SK-N-SH (cell line): ENCODE data around the gene NEK10. TPM values are rescaled to one million over a fixed set of nuclear protein-coding genes. Genes with fewer than 3 reads are reported as not detected.

Experiments
- CTCF ChIA-PET: fragments of 300-600, 350-600 bp; formaldehyde crosslinking; extraction: SDS; loops from one replicate; lab custom pipeline; 2021; lab: Yijun Ruan, JAX
- POLR2A ChIA-PET: fragments of 350-600 bp; sonication (Branson Sonifier 250); formaldehyde crosslinking; extraction: SDS; loops from one replicate; lab custom pipeline; 2020; ENCODE audit warnings: antibody characterized with exemption, inconsistent platforms; lab: Yijun Ruan, JAX
- DNase-seq: peaks from one replicate; pipeline ENCODE4 v3.0.0; 2012
- H2AFZ ChIP-seq: fragments of 200-600 bp; sonication (generic); 2 replicates; pipeline ENCODE4 v1.8.1; 2016; ENCODE audit warnings: antibody characterized with exemption, mild to moderate bottlenecking, low read depth
- H3F3A ChIP-seq: fragments of 200-600 bp; sonication (generic); replicated peaks from 2 replicates; pipeline ENCODE3; 2016; ENCODE audit warnings: antibody characterized with exemption, mild to moderate bottlenecking; ENCODE audit not compliant: insufficient read depth
- H3K27ac ChIP-seq, 2 experiments: fragments of 200-500 bp in 1 of 2; fragments of 200-600 bp in 1 of 2; sonication (Bioruptor generic) in 1 of 2; sonication (generic), shearing (Covaris generic) in 1 of 2; 2 replicates each; pipeline versions ENCODE4 v1.5.1 to v1.6.1; 2014 to 2016; ENCODE audit warnings: low read depth in 2 of 2, inconsistent platforms in 1 of 2, low read length in 1 of 2, mild to moderate bottlenecking in 1 of 2, mixed read lengths in 1 of 2
- H3K27me3 ChIP-seq: fragments of 200-600 bp; sonication (generic), shearing (Covaris generic); 2 replicates; pipeline ENCODE4 v1.6.1; 2016; ENCODE audit warnings: mixed run types; ENCODE audit not compliant: insufficient read depth
- H3K36me3 ChIP-seq, 2 experiments: fragments of 200-500 bp in 1 of 2; fragments of 200-600 bp in 1 of 2; sonication (Bioruptor generic) in 1 of 2; sonication (generic) in 1 of 2; replicated peaks in 1 of 2; 2 replicates each; pipeline versions ENCODE3 to v1.5.1; 2014 to 2016; ENCODE audit warnings: low read length in 1 of 2, mild to moderate bottlenecking in 1 of 2; ENCODE audit not compliant: insufficient read depth in 2 of 2, control insufficient read depth in 1 of 2
- H3K4me1 ChIP-seq, 2 experiments: fragments of 200-500 bp in 1 of 2; fragments of 200-600 bp in 1 of 2; sonication (Bioruptor generic) in 1 of 2; sonication (generic), shearing (Covaris generic) in 1 of 2; 2 replicates each; pipeline versions ENCODE4 v1.5.1 to v1.6.1; 2014 to 2016; ENCODE audit warnings: low read depth in 1 of 2, low read length in 1 of 2, mixed run types in 1 of 2; ENCODE audit not compliant: insufficient read depth in 2 of 2, control insufficient read depth in 1 of 2
- H3K4me2 ChIP-seq: fragments of 200-600 bp; sonication (generic), shearing (Covaris generic); 2 replicates; pipeline ENCODE4 v1.6.1; 2017; ENCODE audit warnings: mixed run types
- H3K4me3 ChIP-seq, 2 experiments: fragments of 200-500 bp in 1 of 2; fragments of 200-600 bp in 1 of 2; sonication (Bioruptor generic) in 1 of 2; sonication (generic), shearing (Covaris generic) in 1 of 2; 2 replicates each; pipeline versions ENCODE4 v1.5.1 to v1.8.1; 2014 to 2016; ENCODE audit warnings: low read depth in 2 of 2, inconsistent platforms in 1 of 2, low read length in 1 of 2, mild to moderate bottlenecking in 1 of 2, mixed read lengths in 1 of 2, moderate library complexity in 1 of 2
- H3K79me2 ChIP-seq: fragments of 200-600 bp; sonication (generic); 2 replicates; pipeline ENCODE4 v1.8.1; 2017; ENCODE audit warnings: mild to moderate bottlenecking; ENCODE audit not compliant: insufficient read depth
- H3K9ac ChIP-seq: fragments of 200-600 bp; sonication (generic); 2 replicates; pipeline ENCODE4 v1.6.1; 2017; ENCODE audit warnings: mixed run types
- H3K9me2 ChIP-seq: fragments of 200-600 bp; sonication (generic); 2 replicates; pipeline ENCODE4 v1.6.1; 2017; ENCODE audit warnings: mixed run types
- H3K9me3 ChIP-seq: fragments of 200-600 bp; sonication (generic); 2 replicates; pipeline ENCODE4 v1.6.1; 2017; ENCODE audit warnings: mixed run types, mild to moderate bottlenecking, moderate library complexity
- H4K20me1 ChIP-seq: fragments of 200-600 bp; sonication (generic); 2 replicates; pipeline ENCODE4 v1.6.1; 2017; ENCODE audit warnings: mild to moderate bottlenecking, mixed run types; ENCODE audit not compliant: insufficient read depth
- CTCF ChIP-seq: fragments of 200-600 bp; sonication (generic); IDR thresholded peaks from 2 replicates; pipeline ENCODE4 v1.6.1; 2017; ENCODE audit warnings: antibody characterized with exemption, mild to moderate bottlenecking, moderate library complexity
- EP300 ChIP-seq, 2 experiments: IDR thresholded peaks; 2 replicates each; pipeline versions ENCODE4 v1.4.0 to v1.6.1; 2012; ENCODE audit warnings: borderline replicate concordance in 1 of 2, low read depth in 1 of 2, low read length in 1 of 2
- EZH2phosphoT487 ChIP-seq: fragments of 200-600 bp; sonication (generic); IDR thresholded peaks from 2 replicates; pipeline ENCODE4 v1.6.1; 2017; ENCODE audit warnings: low read depth, mixed run types, mild to moderate bottlenecking, antibody characterized with exemption, moderate library complexity, borderline replicate concordance
- FOSL2 ChIP-seq: IDR thresholded peaks from 2 replicates; pipeline ENCODE4 v1.4.0; 2012; ENCODE audit warnings: low read depth, mild to moderate bottlenecking, moderate library complexity, borderline replicate concordance
- FOXM1 ChIP-seq: IDR thresholded peaks from 2 replicates; pipeline ENCODE4 v1.4.0; 2012; ENCODE audit warnings: low read depth, mild to moderate bottlenecking
- JUND ChIP-seq: IDR thresholded peaks from 2 replicates; pipeline ENCODE4 v1.4.0; 2012
- MEF2A ChIP-seq: IDR thresholded peaks from 2 replicates; pipeline ENCODE4 v1.4.0; 2012; ENCODE audit warnings: low read depth, borderline replicate concordance
- NFIC ChIP-seq: IDR thresholded peaks from 2 replicates; pipeline ENCODE4 v1.4.0; 2012; ENCODE audit warnings: borderline replicate concordance
- PBX3 ChIP-seq: IDR thresholded peaks from 2 replicates; pipeline ENCODE4; 2012
- RCOR1 ChIP-seq: fragments of 150-350 bp; IDR thresholded peaks from 2 replicates; pipeline ENCODE4 v1.6.1; 2017; ENCODE audit warnings: antibody characterized with exemption, low read length
- REST ChIP-seq: IDR thresholded peaks from 2 replicates; pipeline ENCODE4 v1.6.1; 2012; ENCODE audit warnings: mild to moderate bottlenecking, low read depth, low read length, moderate library complexity
- RFX5 ChIP-seq: IDR thresholded peaks from 2 replicates; pipeline ENCODE4 v1.6.1; 2012; ENCODE audit warnings: mild to moderate bottlenecking, improper control_type of control experiment, low read length
- SIN3A ChIP-seq: IDR thresholded peaks from 2 replicates; pipeline ENCODE4 v1.6.1; 2012; ENCODE audit warnings: low read depth, mild to moderate bottlenecking, low read length, moderate library complexity, borderline replicate concordance
- SMC3 ChIP-seq: IDR thresholded peaks from 2 replicates; pipeline ENCODE4 v1.6.1; 2012; ENCODE audit warnings: low read depth, low read length, improper control_type of control experiment
- TAF1 ChIP-seq: IDR thresholded peaks from 2 replicates; pipeline ENCODE4 v1.6.1; 2012; ENCODE audit warnings: low read depth, mild to moderate bottlenecking, low read length, moderate library complexity, borderline replicate concordance
- YY1 ChIP-seq: IDR thresholded peaks from 2 replicates; pipeline ENCODE4 v1.4.0; 2012; ENCODE audit warnings: low read depth, mild to moderate bottlenecking
- ZBTB33 ChIP-seq: IDR thresholded peaks from 2 replicates; pipeline ENCODE4 v1.4.0; 2012; ENCODE audit warnings: low read depth, borderline replicate concordance
- WGBS: methylation state at CpG from one replicate; pipeline ENCODE4 v1.1.6; 2017; ENCODE audit warnings: low lambda C conversion rate; 5-methylcytosine and 5-hydroxymethylcytosine counted together
- polyA plus RNA-seq, 3 experiments: library from polyadenylated mRNA; depleted of rRNA; stranded (reverse); fragments of >200 nt; gene quantifications; 2 replicates each; pipeline ENCODE4 v1.2.3, GENCODE V29; 2012

The NEK10 gene
- polyA plus RNA-seq, 1 of the 3 experiments (the other 2 are of a cell fraction) = 1.0 TPM

GRCh38 chr3:27353221-27353620 is 16.0 kb downstream of the NEK10 start:
- Histone ChIP-seq H3K36me3 (no peaks in the 10 kb centered on the region), H3K4me2 (no peak overlapping the region), H3K9ac (no peak overlapping the region), H3K9me2 (no peaks in the 10 kb centered on the region), H3K79me2 (no peaks in the 10 kb centered on the region), H2AFZ (no peak overlapping the region), H3K4me3 (no peak overlapping the region), H3K9me3 (no peaks in the 10 kb centered on the region), H3F3A (no peaks in the 10 kb centered on the region)
- ChIA-PET CTCF (no interaction called here), POLR2A (no interaction called here)
- DNase-seq = no peak
- WGBS = 35% methylated on average over 1 of the region's 1 CpG
- TF ChIP-seq ZBTB33 (no peak), CTCF (no peak), EP300 (IDR thresholded peaks at IDR 0.05; ENCODE audit: borderline replicate concordance in 1 of 2, low read depth in 1 of 2, low read length in 1 of 2) (no peak), RFX5 (no peak), NFIC (no peak), RCOR1 (no peak), JUND (no peak), YY1 (no peak), PBX3 (no peak), SIN3A (no peak), SMC3 (no peak), FOSL2 (no peak), TAF1 (no peak), MEF2A (no peak), REST (no peak), EZH2phosphoT487 (no peak), FOXM1 (no peak)
- TF ChIP-seq, all 33 proteins: peak for 0
- Histone ChIP-seq H4K20me1 (no peaks in the 10 kb centered on the region), H3K4me1 (no peaks in the 10 kb centered on the region; a peak in 1 of 4 replicates), H3K27ac (no peak overlapping the region), H3K27me3 (no peaks in the 10 kb centered on the region)
